Kidney (tissue), 14 donors: Measurements from ENCODE around the gene UNC13C. TPM values are rescaled to one million over a fixed set of nuclear protein-coding genes. Genes with fewer than 3 reads are reported as not detected.

Experiments used
- DNase-seq, 5 donors: peaks; one replicate each; pipeline ENCODE4 v3.0.0-alpha.2; 2013 to 2020
- FAIRE-seq: peaks from 2 replicates; lab custom pipeline; 2012; peaks lifted over from hg19 to GRCh38; lab: Jason Lieb, UNC
- H3K27ac ChIP-seq, 2 donors: one replicate each; pipeline ENCODE4 v1.7.0; 2013; ENCODE audit warnings: low read depth in 2 of 2, low read length in 2 of 2, inconsistent platforms in 1 of 2
- H3K27me3 ChIP-seq: one replicate; pipeline ENCODE4 v1.7.1; 2013; ENCODE audit warnings: low read length, inconsistent platforms; ENCODE audit not compliant: control insufficient read depth, insufficient read depth
- H3K36me3 ChIP-seq, 3 donors: one replicate each; pipeline versions ENCODE4 v1.7.0 to v1.7.1; 2013; ENCODE audit warnings: low read length in 3 of 3, control low read depth in 1 of 3, inconsistent platforms in 1 of 3; ENCODE audit not compliant: insufficient read depth in 3 of 3, control insufficient read depth in 2 of 3
- H3K4me1 ChIP-seq, 3 donors: one replicate each; pipeline versions ENCODE4 v1.7.0 to v1.7.1; 2013; ENCODE audit warnings: low read length in 3 of 3, inconsistent platforms in 1 of 3, low read depth in 1 of 3; ENCODE audit not compliant: control insufficient read depth in 2 of 3, insufficient read depth in 2 of 3
- H3K4me3 ChIP-seq, 3 donors: one replicate each; pipeline versions ENCODE4 v1.7.0 to v1.8.1; 2013; ENCODE audit warnings: low read length in 3 of 3, control low read depth in 1 of 3, inconsistent platforms in 1 of 3
- H3K9ac ChIP-seq, 3 donors: one replicate each; pipeline versions ENCODE4 v1.7.0 to v1.7.1; 2013; ENCODE audit warnings: low read length in 3 of 3, control low read depth in 1 of 3, inconsistent platforms in 1 of 3
- H3K9me3 ChIP-seq, 3 donors: one replicate each; pipeline versions ENCODE4 v1.7.0 to v1.7.1; 2013; ENCODE audit warnings: low read length in 3 of 3, control low read depth in 1 of 3, inconsistent platforms in 1 of 3; ENCODE audit not compliant: control insufficient read depth in 2 of 3, insufficient read depth in 1 of 3
- CTCF ChIP-seq: IDR thresholded peaks from 3 replicates; pipeline ENCODE4 v1.5.1; 2012; ENCODE audit warnings: mild to moderate bottlenecking, moderate library complexity, borderline replicate concordance; ENCODE audit not compliant: insufficient read depth; ENCODE audit errors: extremely low read depth
- intact Hi-C: fragments of 100-400 bp; cut with DNase I; formaldehyde crosslinking; loops from one replicate; pipeline ENCODE4 v1.11.1; 2022
- polyA plus RNA-seq: library from polyadenylated mRNA; stranded (reverse); fragments of 350-450 nt; fragmentation: Illumina TruSeq; extraction: RNeasy Lipid Tissue Mini Kit (QIAGEN cat#74804); gene quantifications from one replicate; pipeline ENCODE4 v1.2.3, GENCODE V29; 2014; ENCODE audit warnings: low read depth, low replicate concordance; ENCODE audit not compliant: insufficient read depth
- total RNA-seq: library from RNA; stranded (reverse); fragmentation: NEBNext Ultra II Directional; extraction: Animal tissue kit (Norgen Biotek cat#: 25700); gene quantifications from one replicate; pipeline ENCODE4 v1.2.1, GENCODE V29; 2021
- donor health status: control.
- donor health status: control.
- donor health status: control.
- donor health status: control.
- donor health status: control.
- donor health status: DM: yes; HTN: yes; CAD: no.
- donor health status: Normal renal cell carcinoma (clear cell type).

The UNC13C gene
- total and polyA plus RNA-seq, 2 donors from 2014 or later: 0.19 to 0.45 TPM

DNA sequence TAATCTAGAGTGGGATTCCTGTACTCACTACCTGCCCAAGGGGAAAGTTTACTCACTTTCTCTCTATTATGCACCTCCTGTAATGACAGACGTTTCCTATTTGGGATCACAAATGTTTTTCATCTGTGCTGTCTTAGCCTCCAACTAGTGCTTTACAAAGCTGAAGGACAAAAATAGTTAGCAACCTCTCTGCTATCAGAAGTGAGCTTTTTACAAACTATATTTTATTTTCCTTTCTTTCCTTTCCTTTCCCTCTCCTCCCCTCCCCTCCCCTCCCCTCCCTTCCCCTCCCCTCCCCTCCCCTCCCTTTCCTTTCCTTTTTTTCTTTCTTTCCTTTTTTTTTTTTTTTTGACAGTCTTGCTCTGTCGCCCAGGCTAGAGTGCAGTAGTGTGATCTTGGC is 130.8 kb downstream of the UNC13C start:
- Histone ChIP-seq H3K27ac (no peak overlapping the region), H3K4me1 (no peaks in the 10 kb centered on the region), H3K9ac (no peak overlapping the region), H3K9me3 (no peaks in the 10 kb centered on the region), H3K36me3 (no peaks in the 10 kb centered on the region), H3K27me3 (no peaks in the 10 kb centered on the region), H3K4me3 (no peak overlapping the region)
- FAIRE-seq: no peak
- TF ChIP-seq CTCF: no peak
- DNase-seq: no peak
- intact Hi-C loops: no loop called here

DNA sequence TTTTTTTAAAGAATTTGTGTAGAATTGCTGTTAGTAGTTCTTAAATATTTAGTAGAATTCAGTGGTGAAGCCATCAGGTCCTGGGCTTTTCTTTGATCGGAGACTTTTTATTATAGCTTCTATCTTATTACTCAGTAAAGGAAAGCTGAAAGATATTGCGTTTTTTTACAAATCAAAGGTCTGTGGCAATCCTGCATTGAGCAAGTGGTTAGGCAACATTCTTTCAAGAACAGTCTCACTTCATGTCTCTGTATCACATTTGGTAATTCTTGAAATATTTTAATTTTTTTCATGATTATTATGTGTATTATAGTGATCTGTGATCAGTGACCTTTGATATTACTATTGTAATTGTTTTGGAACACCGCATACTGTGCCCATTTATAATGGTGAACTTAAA is 140.8 kb downstream of the UNC13C start:
- Histone ChIP-seq H3K27me3 (no peaks in the 10 kb centered on the region), H3K4me3 (no peak overlapping the region), H3K9me3 (no peaks in the 10 kb centered on the region), H3K4me1 (no peaks in the 10 kb centered on the region), H3K9ac (no peak overlapping the region), H3K36me3 (no peaks in the 10 kb centered on the region), H3K27ac (no peak overlapping the region)
- no peak for TF ChIP-seq CTCF
- DNase-seq: no peak
- FAIRE-seq: no peak
- intact Hi-C loops: no loop called here

- Histone ChIP-seq H3K27ac (no peak overlapping the region), H3K4me1 (no peaks in the 10 kb centered on the region), H3K36me3 (no peaks in the 10 kb centered on the region), H3K9ac (no peak overlapping the region), H3K4me3 (no peak overlapping the region), H3K9me3 (no peaks in the 10 kb centered on the region), H3K27me3 (no peaks in the 10 kb centered on the region)
- intact Hi-C loops: no loop called here
- no peak for FAIRE-seq
- no peak for DNase-seq
- TF ChIP-seq CTCF: no peak
Measured at GRCh38 chr15:54120949-54121463, 142.8 kb downstream of the UNC13C start.

DNA sequence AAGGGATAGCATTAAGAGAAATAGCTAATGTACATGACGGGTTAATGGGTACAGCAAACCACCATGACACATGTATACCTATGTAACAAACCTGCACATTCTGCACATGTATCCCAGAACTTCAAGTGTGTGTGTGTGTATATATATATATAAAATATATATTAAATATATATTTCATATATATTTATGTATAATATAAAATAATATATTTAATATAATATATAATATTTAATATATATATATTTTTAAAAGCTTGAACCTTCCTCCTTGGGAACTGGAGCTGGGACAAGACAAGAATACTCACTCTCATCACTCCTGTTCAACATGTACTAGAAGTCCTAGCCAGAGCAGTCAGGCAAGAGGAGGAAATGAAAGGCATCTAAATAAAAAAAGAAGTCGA is 149.3 kb downstream of the UNC13C start:
- no peak overlapping the region for H3K4me3 ChIP-seq
- H3K27ac ChIP-seq: no peak overlapping the region
- H3K4me1 ChIP-seq: no peaks in the 10 kb centered on the region
- no peaks in the 10 kb centered on the region for H3K9me3 ChIP-seq
- FAIRE-seq: no peak
- no peak for DNase-seq
- no peaks in the 10 kb centered on the region for H3K36me3 ChIP-seq
- no peak overlapping the region for H3K9ac ChIP-seq
- no peaks in the 10 kb centered on the region for H3K27me3 ChIP-seq
- intact Hi-C loops: no loop called here
- TF ChIP-seq CTCF: no peak
